Mucosa of descending colon (tissue), 3 donors: ENCODE results near the gene WNK2. TPM values are rescaled to one million over a fixed set of nuclear protein-coding genes. Genes with fewer than 3 reads are reported as not detected.
"Not testable (repeated sequence)": the region's sequence is repeated elsewhere in the genome, so short reads cannot be mapped to it uniquely, and the experiment has no call there.

ENCODE experiments used
- ATAC-seq: fragments of 200-7000 bp; cut with Tn5 transposase; one replicate; pipeline ENCODE4 v1.9.1; 2020; ENCODE audit warnings: mild to moderate bottlenecking, moderate library complexity
- DNase-seq, 3 donors: peaks; one replicate each; pipeline ENCODE4 v3.0.0-alpha.2; 2020
- H3K36me3 ChIP-seq: fragments of 200-600 bp; one replicate; pipeline ENCODE4 v1.8.0; 2021; ENCODE audit warnings: low read depth, mild to moderate bottlenecking
- H3K4me1 ChIP-seq: fragments of 200-600 bp; one replicate; pipeline ENCODE4 v1.8.0; 2021; ENCODE audit warnings: low read depth, mild to moderate bottlenecking
- H3K4me3 ChIP-seq: fragments of 200-600 bp; one replicate; pipeline ENCODE4 v1.8.0; 2021; ENCODE audit warnings: mild to moderate bottlenecking
- H3K9me3 ChIP-seq: fragments of 200-600 bp; one replicate; pipeline ENCODE4 v1.8.0; 2021; ENCODE audit warnings: mild to moderate bottlenecking
- intact Hi-C, 2 donors: fragments of 100-400 bp; cut with DNase I in 1 of 2; cut with micrococcal nuclease in 1 of 2; formaldehyde crosslinking; loops; one replicate each; pipeline versions ENCODE4 v1.11.0 to v1.11.1; 2022; cut with DNase I, micrococcal nuclease
- total RNA-seq, 3 donors: library from RNA; stranded (reverse); fragmentation: NEBNext Ultra II Directional in 2 of 3; extraction: Animal tissue kit (Norgen Biotek cat#: 25700) in 2 of 3; gene quantifications; one replicate each; pipeline versions ENCODE4 v1.2.1 to v1.2.4, GENCODE V29; 2021 to 2023
- TF ChIP-seq, protein P1 (sequence below): fragments of 200-600 bp; IDR thresholded peaks from one replicate; pipeline ENCODE4 v1.8.0; 2022; ENCODE audit warnings: antibody characterized with exemption, mild to moderate bottlenecking
- donor health status: DM: no; HTN: no; CAD: no; lungs with moderate emphysema.
- donor health status: DM: no; HTN: no; CAD: no.
- donor health status: DM: no; HTN: yes; CAD: no.

Gene WNK2
- total RNA-seq, 3 donors from 2014 or later = 175 to 276 (median 201) TPM

DNA sequence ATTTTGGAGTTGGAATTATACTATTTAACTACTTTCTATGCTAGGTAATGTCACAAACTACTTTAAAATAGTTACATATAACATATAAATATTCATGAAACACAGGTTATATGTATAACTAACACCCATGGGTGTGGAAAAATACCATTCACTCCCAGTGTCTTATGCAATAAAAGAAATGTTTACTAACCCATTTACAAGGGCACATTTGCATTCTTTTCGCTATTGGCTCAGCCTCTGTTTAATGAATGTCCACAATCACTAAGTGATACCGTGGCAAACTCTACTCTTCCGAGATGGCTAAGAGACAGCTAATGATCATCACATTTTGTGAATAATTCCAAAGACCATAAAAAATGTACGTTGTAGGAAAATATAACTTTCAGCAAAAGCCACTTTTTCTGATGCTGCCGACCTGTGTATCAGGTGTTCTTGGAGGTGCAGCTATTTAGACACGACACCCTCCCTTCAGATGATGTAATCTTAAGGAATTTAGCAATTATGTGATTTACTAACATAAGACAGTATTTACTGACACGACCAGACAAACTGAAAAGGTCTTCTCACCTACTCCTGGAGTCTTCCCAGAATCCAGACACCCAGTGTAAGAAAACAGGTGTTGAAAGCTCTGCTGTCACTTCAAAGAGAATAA is 145.8 kb downstream of the WNK2 start:
- intact Hi-C loops = no loop called here
- H3K36me3 ChIP-seq = no peaks in the 10 kb centered on the region
- H3K9me3 ChIP-seq = no peaks in the 10 kb centered on the region
- H3K4me3 ChIP-seq = no peak overlapping the region
- DNase-seq (peak in 1 of 3 donors; percentile 37), ATAC-seq (peak; percentile 80)
- TF ChIP-seq, protein P1, sequence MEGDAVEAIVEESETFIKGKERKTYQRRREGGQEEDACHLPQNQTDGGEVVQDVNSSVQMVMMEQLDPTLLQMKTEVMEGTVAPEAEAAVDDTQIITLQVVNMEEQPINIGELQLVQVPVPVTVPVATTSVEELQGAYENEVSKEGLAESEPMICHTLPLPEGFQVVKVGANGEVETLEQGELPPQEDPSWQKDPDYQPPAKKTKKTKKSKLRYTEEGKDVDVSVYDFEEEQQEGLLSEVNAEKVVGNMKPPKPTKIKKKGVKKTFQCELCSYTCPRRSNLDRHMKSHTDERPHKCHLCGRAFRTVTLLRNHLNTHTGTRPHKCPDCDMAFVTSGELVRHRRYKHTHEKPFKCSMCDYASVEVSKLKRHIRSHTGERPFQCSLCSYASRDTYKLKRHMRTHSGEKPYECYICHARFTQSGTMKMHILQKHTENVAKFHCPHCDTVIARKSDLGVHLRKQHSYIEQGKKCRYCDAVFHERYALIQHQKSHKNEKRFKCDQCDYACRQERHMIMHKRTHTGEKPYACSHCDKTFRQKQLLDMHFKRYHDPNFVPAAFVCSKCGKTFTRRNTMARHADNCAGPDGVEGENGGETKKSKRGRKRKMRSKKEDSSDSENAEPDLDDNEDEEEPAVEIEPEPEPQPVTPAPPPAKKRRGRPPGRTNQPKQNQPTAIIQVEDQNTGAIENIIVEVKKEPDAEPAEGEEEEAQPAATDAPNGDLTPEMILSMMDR = no peak
- H3K4me1 ChIP-seq = peaks cover 23% of the 10 kb centered on the region

DNA sequence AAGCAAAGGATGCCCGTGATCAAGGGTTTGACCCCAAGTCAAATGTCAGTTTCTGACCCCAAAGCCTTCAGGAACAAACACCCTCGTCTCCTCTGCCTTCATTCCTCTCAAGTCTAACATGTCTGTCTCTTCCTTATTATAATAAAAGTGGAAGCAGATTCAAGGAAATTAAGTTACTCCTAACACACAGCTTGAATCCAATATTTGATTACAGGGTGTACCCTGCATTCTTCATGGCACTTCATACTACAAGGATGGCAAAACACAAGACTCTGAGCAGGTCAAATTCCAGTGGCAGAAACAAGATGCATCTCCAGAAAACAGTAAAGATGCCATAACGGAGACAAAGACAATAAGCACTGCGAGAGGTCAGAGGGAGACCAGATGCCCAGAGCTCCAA is 148.4 kb downstream of the WNK2 start:
- H3K4me3 ChIP-seq = no peak overlapping the region
- DNase-seq (no peak), ATAC-seq (peak; percentile 63)
- TF ChIP-seq, protein P1 = no peak
- peaks cover 14% of the 10 kb centered on the region for H3K4me1 ChIP-seq
- no peaks in the 10 kb centered on the region for H3K36me3 ChIP-seq
- peaks cover under 1% of the 10 kb centered on the region for H3K9me3 ChIP-seq
- intact Hi-C loops = no loop called here

DNA sequence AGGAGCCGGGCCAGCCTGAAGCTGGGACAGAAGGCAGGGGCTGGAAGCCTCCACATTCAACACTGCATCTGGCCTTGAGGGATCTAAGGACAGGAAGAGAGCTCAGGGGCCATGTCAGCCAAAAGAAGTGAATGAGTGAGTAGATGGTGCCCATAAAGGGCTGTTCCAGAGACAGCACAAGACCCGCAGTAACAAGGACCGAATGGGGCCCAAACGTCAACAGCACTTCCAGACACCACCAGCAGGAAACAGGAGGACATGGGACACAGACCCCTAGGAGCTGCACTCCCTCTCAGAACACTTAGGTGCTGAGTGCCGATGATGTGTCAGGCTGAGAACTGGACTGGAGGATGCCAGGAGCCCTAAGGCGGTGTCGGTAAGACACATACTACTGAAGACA is 152.8 kb downstream of the WNK2 start:
- peaks cover 11% of the 10 kb centered on the region for H3K4me1 ChIP-seq
- intact Hi-C loops = no loop called here
- no peak for DNase-seq
- no peaks in the 10 kb centered on the region for H3K36me3 ChIP-seq
- ATAC-seq = no peak
- H3K9me3 ChIP-seq = peaks cover 18% of the 10 kb centered on the region
- TF ChIP-seq, protein P1 = no peak
- H3K4me3 ChIP-seq = no peak overlapping the region

DNA sequence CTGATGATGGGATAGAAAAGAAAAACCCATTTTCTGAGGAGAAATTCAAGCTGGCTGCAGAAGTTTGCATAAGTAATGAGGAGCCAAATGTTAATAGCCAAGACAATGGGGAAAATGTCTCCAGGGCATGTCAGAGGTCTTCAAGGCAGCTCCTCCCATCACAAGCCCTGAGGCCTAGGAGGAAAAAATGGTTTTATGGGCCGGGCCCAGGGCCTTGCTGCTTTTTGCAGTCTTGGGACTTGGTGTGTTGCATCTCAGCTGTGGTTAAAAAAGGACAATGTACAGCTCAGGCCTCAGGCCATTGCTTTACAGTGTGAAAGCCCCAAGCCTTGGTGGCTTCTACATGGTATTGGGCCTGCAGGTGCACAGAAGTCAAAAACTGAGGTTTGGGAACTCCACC is 154.3 kb downstream of the WNK2 start:
- ATAC-seq, H3K4me3 ChIP-seq, H3K36me3 ChIP-seq, DNase-seq, H3K4me1 ChIP-seq, intact Hi-C loops: not testable (repeated sequence)
- peaks cover 18% of the 10 kb centered on the region for H3K9me3 ChIP-seq

DNA sequence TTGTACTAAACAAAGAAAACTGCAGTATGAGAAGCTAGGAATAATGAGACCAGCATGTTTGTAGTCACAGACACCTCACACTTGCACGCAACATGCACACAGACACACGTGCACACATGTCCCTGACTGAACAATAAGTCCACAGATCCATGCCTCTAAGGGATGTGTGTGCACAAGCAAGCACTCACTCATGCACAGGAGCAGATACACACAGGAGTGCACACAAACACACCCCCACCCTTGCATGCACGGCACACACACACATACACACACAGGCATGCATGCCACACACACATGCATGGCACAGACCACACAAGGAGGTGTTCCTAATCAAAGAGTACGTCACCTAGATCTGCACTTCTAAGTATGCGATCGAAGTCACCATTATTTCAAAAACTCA is 156.2 kb downstream of the WNK2 start:
- H3K9me3 ChIP-seq = peaks cover 18% of the 10 kb centered on the region
- DNase-seq = no peak
- no peaks in the 10 kb centered on the region for H3K36me3 ChIP-seq
- intact Hi-C loops = no loop called here
- ATAC-seq = no peak
- TF ChIP-seq, protein P1 = no peak
- H3K4me1 ChIP-seq = peaks cover 5% of the 10 kb centered on the region
- no peak overlapping the region for H3K4me3 ChIP-seq

DNA sequence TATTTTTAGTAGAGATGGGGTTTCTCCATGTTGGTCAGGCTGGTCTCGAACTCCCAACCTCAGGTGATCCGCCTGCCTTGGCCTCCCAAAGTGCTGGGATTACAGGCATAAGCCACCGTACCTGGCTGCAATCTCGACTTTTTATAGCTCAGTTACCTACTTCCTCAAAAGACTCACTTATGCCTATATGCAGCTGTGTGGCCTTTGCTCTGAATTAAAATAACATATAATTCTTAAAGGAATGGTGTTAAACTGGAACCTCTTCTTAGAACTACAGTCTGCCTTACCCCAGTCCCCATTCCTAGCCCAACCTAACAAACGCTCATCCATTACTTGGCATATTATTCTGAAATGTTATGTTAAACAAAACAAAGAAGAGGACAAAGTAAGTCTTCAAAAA is 157.9 kb downstream of the WNK2 start:
- H3K4me3 ChIP-seq, intact Hi-C loops, H3K4me1 ChIP-seq, H3K36me3 ChIP-seq: not testable (repeated sequence)
- peaks cover 18% of the 10 kb centered on the region for H3K9me3 ChIP-seq
- peak in 1 of 3 donors; percentile 39 for DNase-seq
- peak; percentile 72 for ATAC-seq

GRCh38 chr9:93342428-93342827 is 158.5 kb downstream of the WNK2 start:
- H3K36me3 ChIP-seq, intact Hi-C loops, H3K4me1 ChIP-seq, H3K4me3 ChIP-seq: not testable (repeated sequence)
- DNase-seq (peak; percentile 78 to 84 (median 79)), ATAC-seq (peak; percentile 93)
- peaks cover 16% of the 10 kb centered on the region for H3K9me3 ChIP-seq
